PC-3 (cell line): ENCODE results near the gene CCNB2.

ENCODE experiments used
- CTCF ChIP-seq: fragments of 300-600 bp; sonication (generic); conservative IDR thresholded peaks from 2 replicates; pipeline ENCODE4 v1.5.1; 2017; ENCODE audit warnings: antibody characterized with exemption, low read depth, mild to moderate bottlenecking, low read length
- EZH2 ChIP-seq: fragments of 300-600 bp; sonication (generic); IDR thresholded peaks from one replicate; pipeline ENCODE4 v1.6.1; 2017; ENCODE audit warnings: antibody characterized with exemption, mild to moderate bottlenecking, low read length; ENCODE audit not compliant: unreplicated experiment
- EZH2phosphoT487 ChIP-seq: fragments of 300-600 bp; sonication (generic); IDR thresholded peaks from 2 replicates; pipeline ENCODE4 v1.6.1; 2018; ENCODE audit warnings: mild to moderate bottlenecking, antibody characterized with exemption, low read length, borderline replicate concordance

GRCh38 chr15:59159210-59159609 lies 54.3 kb downstream of the CCNB2 start:
- TF ChIP-seq EZH2 (no peak), CTCF (no peak), EZH2phosphoT487 (no peak)
